Renal cortex interstitium (tissue), 11 donors: Measurements from ENCODE around the gene ZNF502. TPM values are rescaled to one million over a fixed set of nuclear protein-coding genes. Genes with fewer than 3 reads are reported as not detected.

Experiments
- DNase-seq, 11 donors: peaks; one replicate each; pipeline ENCODE4 v3.0.0-alpha.2; 2013; ENCODE audit warnings: low read depth in 9 of 11, low spot score in 4 of 11; ENCODE audit errors: extremely low read depth in 1 of 11
- polyA plus RNA-seq, 3 donors: library from polyadenylated mRNA; unstranded; fragments of 120-200 nt; gene quantifications; one replicate each; pipeline ENCODE4 v1.2.1, GENCODE V29; 2013; ENCODE audit not compliant: insufficient read length in 3 of 3

Gene ZNF502
- polyA plus RNA-seq, 3 donors, result 12.7 to 14.7 (median 12.7) TPM

DNA sequence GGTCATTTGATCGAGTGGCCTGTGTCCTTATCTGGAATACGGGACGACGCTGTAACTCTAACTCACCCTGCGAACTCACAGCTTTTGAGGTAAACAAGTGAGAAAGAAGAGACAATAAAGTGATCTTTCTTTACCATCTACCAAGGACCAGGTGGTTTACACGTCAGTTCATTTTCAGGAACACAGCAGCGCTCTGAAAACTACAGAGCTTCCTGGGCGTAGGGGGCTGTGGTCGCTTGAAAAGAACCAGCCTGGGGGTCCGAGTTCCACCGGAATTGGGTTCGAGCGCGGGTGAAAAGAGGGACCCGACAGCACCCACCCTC is 48.6 kb downstream of the ZNF502 start:
- peak in 2 of 11 donors; percentile 2 to 15 for DNase-seq

GRCh38 chr3:44761424-44762169 is 49.1 kb downstream of the ZNF502 start, which contains the start of the genes KIAA1143 and KIF15:
TSS of gene KIAA1143 (minus strand) at chr3:44761619. CDS start at chr3:44761602, 17 bp downstream.
TSS of gene KIF15 (plus strand) at chr3:44761794. CDS start at chr3:44761866, 72 bp downstream.
- DNase-seq, result peak; percentile 88 to 99 (median 96)

- DNase-seq, result peak in 1 of 11 donors; percentile 13
Measured at GRCh38 chr3:44762170-44762677, 49.8 kb downstream of the ZNF502 start.

DNA sequence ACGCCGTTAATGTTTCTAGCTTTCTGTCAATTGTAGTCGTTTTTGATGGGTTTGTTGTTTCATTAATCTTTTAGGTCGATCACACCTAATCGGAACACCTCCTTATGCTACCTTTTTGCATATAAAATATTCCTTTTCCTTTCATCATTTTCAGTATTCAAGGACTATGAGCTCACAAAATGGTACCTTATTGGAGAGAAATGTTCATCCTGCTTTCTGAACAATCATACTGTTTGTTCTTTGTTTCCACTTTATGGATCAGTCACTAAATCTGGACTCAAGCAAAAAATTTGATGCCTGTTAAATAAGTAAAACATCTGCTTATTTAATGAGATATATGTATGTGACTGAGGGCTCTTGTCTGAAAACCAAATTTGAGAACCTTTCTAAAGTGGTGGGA is 50.2 kb downstream of the ZNF502 start:
- peak in 1 of 11 donors; percentile 2 for DNase-seq

DNA sequence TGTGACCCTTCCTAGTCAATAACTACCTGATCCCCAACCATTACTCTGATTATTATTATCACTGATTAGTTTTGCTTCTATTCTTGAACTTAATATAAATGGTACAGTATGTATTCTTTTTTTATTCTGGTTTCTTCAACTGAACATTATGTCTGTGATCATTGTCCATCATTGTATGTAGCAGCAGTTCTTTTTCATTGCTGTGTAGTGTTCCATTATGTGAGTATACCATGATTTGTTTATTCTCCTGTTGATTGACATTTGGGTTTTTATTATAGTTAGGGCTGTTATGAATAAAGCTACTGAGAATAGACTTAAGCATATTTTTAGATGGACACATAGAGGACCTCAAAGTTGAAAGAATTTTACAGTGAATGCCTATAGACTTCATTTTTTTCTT is 51.8 kb downstream of the ZNF502 start:
- DNase-seq, result no peak

DNA sequence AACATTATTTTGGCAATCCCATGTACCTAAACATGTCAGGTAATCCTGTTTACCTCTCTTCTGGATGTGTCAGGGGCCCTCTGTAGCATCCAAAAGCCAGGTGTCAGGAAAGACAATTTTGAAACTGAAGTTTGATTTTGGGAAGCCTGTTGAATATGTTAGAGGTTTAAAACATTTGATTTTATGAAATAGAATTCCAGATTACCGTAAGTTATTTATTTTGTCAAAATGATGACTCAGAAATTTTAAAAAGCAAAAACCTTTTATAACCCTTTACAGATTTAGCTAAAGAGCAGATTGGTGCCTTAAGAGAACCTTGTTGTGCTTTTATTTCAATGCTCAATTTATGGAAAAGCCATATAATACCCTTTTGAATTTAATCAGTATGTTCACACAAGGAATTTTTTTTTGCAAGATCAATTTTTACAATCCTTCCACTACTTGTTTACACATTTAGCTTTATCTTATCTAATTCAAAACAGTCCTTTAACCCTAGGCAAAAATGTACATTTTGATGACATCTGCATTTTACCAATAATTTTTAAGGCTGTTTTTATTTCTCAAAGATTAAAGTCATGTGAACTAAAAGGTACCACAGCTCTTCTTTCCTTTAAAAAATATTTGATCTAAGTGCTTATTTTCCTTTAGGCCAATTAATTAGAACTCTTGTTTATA is 59.1 kb downstream of the ZNF502 start:
- no peak for DNase-seq

- no peak for DNase-seq
Measured at GRCh38 chr3:44772099-44772442, 59.6 kb downstream of the ZNF502 start.

Other genes starting within 250 kb of the ZNF502 start
- gene ZNF445, start 235.0 kb upstream of the ZNF502 start, polyA plus RNA-seq, result 10 to 100 TPM; 22.3 to 28.7 (median 22.5) TPM
- 10 to 100 TPM; 15.8 to 18.0 (median 17.1) TPM for gene ZKSCAN7, start 157.5 kb upstream of the ZNF502 start, polyA plus RNA-seq
- gene ZNF660, start 127.7 kb upstream of the ZNF502 start, polyA plus RNA-seq, result 10 to 100 TPM; 11.6 to 18.2 (median 13.1) TPM
- 10 to 100 TPM; 33.0 to 35.0 (median 33.9) TPM for gene ZNF197, start 87.6 kb upstream of the ZNF502 start, polyA plus RNA-seq
- gene ZNF35, start 63.9 kb upstream of the ZNF502 start, polyA plus RNA-seq, result 10 to 100 TPM; 10.5 to 11.7 (median 11.6) TPM
- gene ZNF501, start 17.0 kb downstream of the ZNF502 start, polyA plus RNA-seq, result 10 to 100 TPM; 12.0 to 12.4 (median 12.1) TPM
- gene KIAA1143, start 49.0 kb downstream of the ZNF502 start, polyA plus RNA-seq, result 10 to 100 TPM; 49.5 to 63.8 (median 52.0) TPM
- gene KIF15, start 49.1 kb downstream of the ZNF502 start, polyA plus RNA-seq, result 10 to 100 TPM; 21.2 to 31.2 (median 30.6) TPM
- 10 to 100 TPM; 27.8 to 32.1 (median 28.2) TPM for gene TMEM42, start 149.3 kb downstream of the ZNF502 start, polyA plus RNA-seq
- gene TGM4, start 161.9 kb downstream of the ZNF502 start, polyA plus RNA-seq, result under 1 TPM; 0.03 to 0.18 (median 0.12) TPM